Measurements from ENCODE around the gene SUN5.
A peak's percentile ranks its signal among the peaks of the same experiment; 100 is the strongest.
"Not testable (repeated sequence)": the region's sequence is repeated elsewhere in the genome, so short reads cannot be mapped to it uniquely, and the experiment has no call there.

Gene SUN5

DNA sequence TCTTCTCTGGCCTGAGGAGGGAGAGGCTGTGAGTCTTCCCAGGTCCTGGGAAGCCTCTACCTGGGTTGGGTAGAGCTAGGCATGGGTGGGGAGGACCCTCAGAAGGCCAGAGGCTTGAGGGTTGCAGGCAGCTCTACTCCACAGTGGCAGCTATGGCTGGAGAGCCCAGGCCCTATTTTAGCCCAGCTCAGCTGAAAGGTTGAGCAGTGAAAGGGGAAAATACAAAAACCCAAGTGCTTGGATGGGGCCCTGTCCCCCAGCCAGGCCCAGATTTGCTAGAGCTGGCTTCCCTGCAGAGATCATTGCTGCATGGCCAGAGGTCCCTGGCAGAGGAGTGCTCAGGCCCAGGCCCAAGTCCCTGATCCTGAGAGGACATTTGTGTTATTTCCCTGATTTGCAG lies 45.7 kb downstream of the SUN5 start:
- no peak for TF ChIP-seq CTCF (IDR thresholded peaks at IDR 0.05; ENCODE audit: control insufficient read depth, extremely low read depth, insufficient read depth)
- H3K4me3 ChIP-seq (ENCODE audit: low read depth, low read length), result no peak overlapping the region
- DNase-seq (ENCODE audit: low read depth), result no peak

- no peak for DNase-seq (ENCODE audit: low read depth)
- TF ChIP-seq CTCF (IDR thresholded peaks at IDR 0.05; ENCODE audit: control insufficient read depth, extremely low read depth, insufficient read depth), result no peak
- H3K4me3 ChIP-seq (ENCODE audit: low read depth, low read length), result no peak overlapping the region
Observed at GRCh38 chr20:32957459-32957858, 46.8 kb downstream of the SUN5 start.

DNA sequence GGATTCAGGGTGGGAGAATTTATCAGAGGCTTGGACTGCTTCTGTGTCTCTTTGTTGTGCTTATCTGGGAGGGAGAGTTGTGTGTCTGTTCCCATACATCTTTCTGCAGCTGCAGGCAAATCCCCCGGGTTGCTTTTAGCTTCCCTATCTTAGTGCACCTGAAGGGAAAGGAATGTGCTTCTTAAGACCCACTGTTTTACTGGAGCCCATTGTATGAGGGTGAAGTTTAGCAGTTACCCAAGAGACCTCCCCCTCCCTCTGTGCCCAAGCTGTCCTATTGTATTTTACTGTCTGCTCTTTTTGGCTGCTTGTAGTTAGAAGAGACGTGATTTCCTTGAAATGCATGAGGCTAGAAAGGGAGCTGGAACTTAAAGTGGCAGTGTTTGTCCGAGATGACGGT lies 53.7 kb downstream of the SUN5 start:
- not testable (repeated sequence) for DNase-seq (ENCODE audit: low read depth); H3K4me3 ChIP-seq (ENCODE audit: low read depth, low read length)

DNA sequence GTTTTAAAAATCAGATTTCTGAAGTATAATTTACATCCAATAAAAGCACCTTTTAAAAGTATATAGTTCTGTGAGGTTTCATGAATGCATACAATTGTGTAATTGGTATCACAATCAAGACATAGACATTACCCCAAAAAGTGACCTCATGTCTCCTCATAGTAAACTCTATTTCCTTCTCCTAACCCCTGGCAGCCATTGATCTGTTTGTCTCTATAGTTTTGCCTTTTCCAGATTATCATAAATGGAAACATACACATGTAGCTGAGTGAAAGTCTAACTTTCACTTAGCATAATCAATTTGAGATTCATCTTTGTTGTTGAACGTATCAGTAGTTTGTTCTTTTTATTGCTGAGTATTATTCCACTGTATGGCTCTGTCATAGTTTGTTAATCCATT lies 57.6 kb downstream of the SUN5 start:
- TF ChIP-seq CTCF (IDR thresholded peaks at IDR 0.05; ENCODE audit: control insufficient read depth, extremely low read depth, insufficient read depth), result no peak
- no peak overlapping the region for H3K4me3 ChIP-seq (ENCODE audit: low read depth, low read length)
- no peak for DNase-seq (ENCODE audit: low read depth)

GRCh38 chr20:32945710-32946221 lies 58.5 kb downstream of the SUN5 start:
- peak; percentile 46 for TF ChIP-seq CTCF (IDR thresholded peaks at IDR 0.05; ENCODE audit: control insufficient read depth, extremely low read depth, insufficient read depth)
- peak; percentile 1 for DNase-seq (ENCODE audit: low read depth)
- H3K4me3 ChIP-seq (ENCODE audit: low read depth, low read length), result no peak overlapping the region

- H3K4me3 ChIP-seq (ENCODE audit: low read depth, low read length), result no peak overlapping the region
- DNase-seq (ENCODE audit: low read depth), result no peak
- TF ChIP-seq CTCF (IDR thresholded peaks at IDR 0.05; ENCODE audit: control insufficient read depth, extremely low read depth, insufficient read depth), result no peak
Observed at GRCh38 chr20:32943490-32944052, 60.7 kb downstream of the SUN5 start.

- TF ChIP-seq CTCF (IDR thresholded peaks at IDR 0.05; ENCODE audit: control insufficient read depth, extremely low read depth, insufficient read depth), result no peak
- DNase-seq (ENCODE audit: low read depth), result no peak
- no peak overlapping the region for H3K4me3 ChIP-seq (ENCODE audit: low read depth, low read length)
Observed at GRCh38 chr20:32941155-32941885, 62.9 kb downstream of the SUN5 start.
